SK-N-SH (cell line): Measurements from ENCODE around the gene KCNG3.

ENCODE experiments used
- CHD2 ChIP-seq: fragments of 150-350 bp; IDR thresholded peaks from 2 replicates; pipeline ENCODE4 v1.6.1; 2018; ENCODE audit warnings: low read length; ENCODE audit not compliant: partially characterized antibody
- ELF1 ChIP-seq: IDR thresholded peaks from 2 replicates; pipeline ENCODE4 v1.4.0; 2012
- EZH2phosphoT487 ChIP-seq: fragments of 200-600 bp; sonication (generic); IDR thresholded peaks from 2 replicates; pipeline ENCODE4 v1.6.1; 2017; ENCODE audit warnings: low read depth, mixed run types, mild to moderate bottlenecking, antibody characterized with exemption, moderate library complexity, borderline replicate concordance
- FOXM1 ChIP-seq: IDR thresholded peaks from 2 replicates; pipeline ENCODE4 v1.4.0; 2012; ENCODE audit warnings: low read depth, mild to moderate bottlenecking
- JUND ChIP-seq: IDR thresholded peaks from 2 replicates; pipeline ENCODE4 v1.4.0; 2012
- NRF1 ChIP-seq: IDR thresholded peaks from 2 replicates; pipeline ENCODE4 v1.6.1; 2012; ENCODE audit warnings: low read depth, mild to moderate bottlenecking, low read length
- POLR2AphosphoS5 ChIP-seq: IDR thresholded peaks from 2 replicates; pipeline ENCODE4 v1.6.1; 2012; ENCODE audit warnings: low read depth, low read length
- RAD21 ChIP-seq: IDR thresholded peaks from 2 replicates; pipeline ENCODE4 v1.6.1; 2012; ENCODE audit warnings: mild to moderate bottlenecking, low read length
- SMC3 ChIP-seq: IDR thresholded peaks from 2 replicates; pipeline ENCODE4 v1.6.1; 2012; ENCODE audit warnings: low read depth, low read length, improper control_type of control experiment
- TAF1 ChIP-seq: IDR thresholded peaks from 2 replicates; pipeline ENCODE4 v1.6.1; 2012; ENCODE audit warnings: low read depth, mild to moderate bottlenecking, low read length, moderate library complexity, borderline replicate concordance
- USF2 ChIP-seq: fragments of 150-350 bp; IDR thresholded peaks from 2 replicates; pipeline ENCODE4 v1.6.1; 2017; ENCODE audit warnings: antibody characterized with exemption, low read length, low read depth, borderline replicate concordance
- ZBTB33 ChIP-seq: IDR thresholded peaks from 2 replicates; pipeline ENCODE4 v1.4.0; 2012; ENCODE audit warnings: low read depth, borderline replicate concordance
- TF ChIP-seq, protein P1 (sequence below): fragments of 200-600 bp; sonication (generic); IDR thresholded peaks from 2 replicates; pipeline ENCODE4 v1.6.1; 2017; ENCODE audit warnings: antibody characterized with exemption, mild to moderate bottlenecking, moderate library complexity

DNA sequence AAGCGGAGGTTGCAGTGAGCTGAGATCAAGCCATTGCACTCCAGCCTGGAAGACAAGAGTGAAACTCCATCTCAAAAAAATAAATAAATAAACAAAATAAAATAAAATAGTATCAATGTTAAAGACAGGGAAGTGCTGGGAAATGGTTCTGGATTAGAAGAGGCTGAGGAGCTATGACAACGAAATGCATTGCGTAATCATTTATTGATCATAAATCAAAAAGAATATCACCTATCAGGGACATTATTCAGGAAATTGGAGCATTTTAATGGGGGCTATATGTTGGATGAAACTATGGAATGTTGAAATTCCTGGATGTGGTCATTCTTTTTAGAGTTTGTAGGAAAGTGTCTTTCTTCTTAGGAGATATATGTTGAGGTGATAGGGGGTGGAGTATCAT lies 43.7 kb upstream of the KCNG3 start:
- TF ChIP-seq TAF1 (no peak), POLR2AphosphoS5 (no peak), ELF1 (no peak), USF2 (no peak), JUND (no peak), FOXM1 (no peak), RAD21 (no peak), CHD2 (no peak), SMC3 (no peak), ZBTB33 (no peak), NRF1 (no peak), EZH2phosphoT487 (no peak)
- TF ChIP-seq, protein P1, sequence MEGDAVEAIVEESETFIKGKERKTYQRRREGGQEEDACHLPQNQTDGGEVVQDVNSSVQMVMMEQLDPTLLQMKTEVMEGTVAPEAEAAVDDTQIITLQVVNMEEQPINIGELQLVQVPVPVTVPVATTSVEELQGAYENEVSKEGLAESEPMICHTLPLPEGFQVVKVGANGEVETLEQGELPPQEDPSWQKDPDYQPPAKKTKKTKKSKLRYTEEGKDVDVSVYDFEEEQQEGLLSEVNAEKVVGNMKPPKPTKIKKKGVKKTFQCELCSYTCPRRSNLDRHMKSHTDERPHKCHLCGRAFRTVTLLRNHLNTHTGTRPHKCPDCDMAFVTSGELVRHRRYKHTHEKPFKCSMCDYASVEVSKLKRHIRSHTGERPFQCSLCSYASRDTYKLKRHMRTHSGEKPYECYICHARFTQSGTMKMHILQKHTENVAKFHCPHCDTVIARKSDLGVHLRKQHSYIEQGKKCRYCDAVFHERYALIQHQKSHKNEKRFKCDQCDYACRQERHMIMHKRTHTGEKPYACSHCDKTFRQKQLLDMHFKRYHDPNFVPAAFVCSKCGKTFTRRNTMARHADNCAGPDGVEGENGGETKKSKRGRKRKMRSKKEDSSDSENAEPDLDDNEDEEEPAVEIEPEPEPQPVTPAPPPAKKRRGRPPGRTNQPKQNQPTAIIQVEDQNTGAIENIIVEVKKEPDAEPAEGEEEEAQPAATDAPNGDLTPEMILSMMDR: no peak
